ENCODE measurements around the gene PTAR1.

PTAR1 gene

GRCh38 chr9:69671311-69671878 is 88.4 kb downstream of the PTAR1 start:
- peak overlapping the region; percentile 60 for H3K4me3 ChIP-seq (replicated peaks; ENCODE audit: low read depth, low read length)
- TF ChIP-seq, protein P1, sequence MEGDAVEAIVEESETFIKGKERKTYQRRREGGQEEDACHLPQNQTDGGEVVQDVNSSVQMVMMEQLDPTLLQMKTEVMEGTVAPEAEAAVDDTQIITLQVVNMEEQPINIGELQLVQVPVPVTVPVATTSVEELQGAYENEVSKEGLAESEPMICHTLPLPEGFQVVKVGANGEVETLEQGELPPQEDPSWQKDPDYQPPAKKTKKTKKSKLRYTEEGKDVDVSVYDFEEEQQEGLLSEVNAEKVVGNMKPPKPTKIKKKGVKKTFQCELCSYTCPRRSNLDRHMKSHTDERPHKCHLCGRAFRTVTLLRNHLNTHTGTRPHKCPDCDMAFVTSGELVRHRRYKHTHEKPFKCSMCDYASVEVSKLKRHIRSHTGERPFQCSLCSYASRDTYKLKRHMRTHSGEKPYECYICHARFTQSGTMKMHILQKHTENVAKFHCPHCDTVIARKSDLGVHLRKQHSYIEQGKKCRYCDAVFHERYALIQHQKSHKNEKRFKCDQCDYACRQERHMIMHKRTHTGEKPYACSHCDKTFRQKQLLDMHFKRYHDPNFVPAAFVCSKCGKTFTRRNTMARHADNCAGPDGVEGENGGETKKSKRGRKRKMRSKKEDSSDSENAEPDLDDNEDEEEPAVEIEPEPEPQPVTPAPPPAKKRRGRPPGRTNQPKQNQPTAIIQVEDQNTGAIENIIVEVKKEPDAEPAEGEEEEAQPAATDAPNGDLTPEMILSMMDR (IDR thresholded peaks at IDR 0.05; ENCODE audit: low read depth, low read length, missing control alignments) = no peak
- DNase-seq (ENCODE audit: extremely low read depth, low read depth) = no peak

DNA sequence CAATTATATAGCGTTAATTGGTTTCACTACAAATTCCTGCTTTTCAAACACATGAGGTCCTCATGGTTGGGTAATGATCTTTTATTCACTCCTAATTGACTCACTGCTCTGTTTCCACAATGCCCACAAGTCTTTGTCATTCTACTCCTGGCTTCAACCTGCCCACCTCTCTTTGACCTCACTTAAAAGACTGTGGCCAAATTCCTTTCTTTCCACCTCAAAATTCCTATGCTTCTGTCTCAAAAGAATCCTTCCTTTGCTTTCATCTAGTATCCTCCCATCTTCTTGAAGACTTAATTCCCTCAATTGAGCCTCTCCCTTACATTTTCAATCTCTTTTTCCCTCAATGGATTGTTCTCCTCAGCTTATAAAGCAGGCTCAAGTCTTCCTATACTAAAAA is 92.5 kb downstream of the PTAR1 start:
- no peak for DNase-seq (ENCODE audit: extremely low read depth, low read depth)
- no peak overlapping the region for H3K4me3 ChIP-seq (replicated peaks; ENCODE audit: low read depth, low read length)
- TF ChIP-seq, protein P1 (IDR thresholded peaks at IDR 0.05; ENCODE audit: low read depth, low read length, missing control alignments) = no peak

DNA sequence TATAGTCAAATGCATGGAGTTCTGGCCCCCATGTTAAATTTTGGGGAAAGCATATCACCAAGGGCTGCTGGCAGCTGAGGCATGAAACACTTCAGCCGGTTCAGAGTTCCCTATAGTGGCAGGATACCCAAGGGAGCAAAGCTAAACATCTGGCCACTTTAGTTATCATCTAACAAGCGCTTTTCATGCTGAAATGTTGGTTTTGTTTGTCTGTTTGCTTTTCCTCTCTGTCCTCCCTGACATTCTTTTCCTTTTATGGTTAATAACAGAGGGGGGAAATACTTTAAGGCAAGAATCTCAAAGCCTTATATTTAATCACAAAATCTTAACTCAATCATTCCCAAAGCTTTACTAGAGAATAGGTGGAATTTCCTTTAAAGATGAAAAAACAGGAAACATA is 99.5 kb downstream of the PTAR1 start:
- no peak for DNase-seq (ENCODE audit: extremely low read depth, low read depth)
- H3K4me3 ChIP-seq (replicated peaks; ENCODE audit: low read depth, low read length) = no peak overlapping the region
- TF ChIP-seq, protein P1 (IDR thresholded peaks at IDR 0.05; ENCODE audit: low read depth, low read length, missing control alignments) = no peak

All from HFF-Myc (cell line).